ENCODE data around the gene SCO2.
"Not testable (repeated sequence)": the region's sequence is repeated elsewhere in the genome, so short reads cannot be mapped to it uniquely, and the experiment has no call there.

Gene SCO2

DNA sequence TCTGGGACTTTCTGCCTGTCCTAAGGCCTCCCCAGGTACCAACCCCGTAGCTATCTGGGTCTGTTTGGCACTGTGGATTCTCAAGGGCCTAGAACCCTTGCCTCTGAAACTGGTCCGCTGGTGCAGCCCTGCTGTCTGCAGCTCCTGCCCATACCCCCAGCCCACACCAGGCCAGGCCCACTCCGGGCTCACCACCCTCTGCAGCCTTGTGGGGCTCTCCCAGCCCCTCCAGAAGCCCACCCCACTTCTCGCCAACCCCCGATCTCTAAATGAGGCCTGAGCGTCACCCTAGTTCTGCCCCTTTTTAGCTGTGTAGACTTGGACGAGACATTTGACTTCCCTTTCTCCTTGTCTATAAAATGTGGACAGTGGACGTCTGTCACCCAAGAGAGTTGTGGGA lies 25.0 kb upstream of the SCO2 start:
- DNase-seq (ENCODE audit: low spot score), result no peak

GRCh38 chr22:50548921-50549790 lies 23.8 kb upstream of the SCO2 start:
- peak; percentile 18 for DNase-seq (ENCODE audit: low spot score)

DNA sequence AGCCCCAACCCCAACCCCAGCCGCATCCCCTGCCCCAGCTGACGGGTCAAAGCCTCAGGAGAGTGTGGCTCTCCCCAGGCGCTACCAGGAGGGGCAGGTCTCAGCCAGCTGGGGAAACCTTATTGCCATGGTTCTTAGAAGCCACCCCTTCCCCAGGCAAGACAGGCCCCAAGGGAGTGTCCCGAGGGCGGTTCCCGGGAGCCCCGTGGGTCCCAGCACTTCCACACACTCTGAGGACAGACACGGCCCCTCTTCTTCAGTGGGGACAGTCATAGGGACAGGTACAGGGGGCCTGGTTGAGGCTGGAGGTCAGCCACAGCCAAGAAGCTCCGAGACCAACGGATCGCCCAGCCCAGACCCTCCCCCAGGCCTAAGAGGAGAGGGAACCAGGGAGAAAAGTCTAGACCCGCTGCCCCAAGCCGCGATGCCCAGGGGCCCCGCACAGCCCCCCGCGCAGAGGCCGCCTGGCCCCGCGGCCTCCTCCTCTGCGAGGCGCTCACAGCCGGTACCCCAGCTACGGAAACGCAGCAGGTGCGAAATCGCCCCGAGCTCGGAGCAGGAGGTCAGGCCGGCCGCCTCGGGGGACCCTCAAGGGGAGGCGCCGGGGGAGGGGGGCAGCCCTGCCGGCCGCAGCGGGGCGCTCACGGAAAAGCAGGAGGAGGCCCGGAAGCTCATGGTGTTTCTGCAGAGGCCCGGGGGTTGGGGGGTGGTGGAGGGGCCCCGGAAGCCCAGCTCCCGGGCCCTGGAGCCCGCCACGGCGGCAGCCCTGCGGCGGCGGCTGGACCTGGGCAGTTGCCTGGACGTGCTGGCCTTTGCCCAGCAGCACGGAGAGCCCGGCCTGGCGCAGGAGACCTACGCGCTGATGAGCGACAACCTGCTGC lies 22.9 kb upstream of the SCO2 start:
- DNase-seq (ENCODE audit: low spot score), result no peak

DNA sequence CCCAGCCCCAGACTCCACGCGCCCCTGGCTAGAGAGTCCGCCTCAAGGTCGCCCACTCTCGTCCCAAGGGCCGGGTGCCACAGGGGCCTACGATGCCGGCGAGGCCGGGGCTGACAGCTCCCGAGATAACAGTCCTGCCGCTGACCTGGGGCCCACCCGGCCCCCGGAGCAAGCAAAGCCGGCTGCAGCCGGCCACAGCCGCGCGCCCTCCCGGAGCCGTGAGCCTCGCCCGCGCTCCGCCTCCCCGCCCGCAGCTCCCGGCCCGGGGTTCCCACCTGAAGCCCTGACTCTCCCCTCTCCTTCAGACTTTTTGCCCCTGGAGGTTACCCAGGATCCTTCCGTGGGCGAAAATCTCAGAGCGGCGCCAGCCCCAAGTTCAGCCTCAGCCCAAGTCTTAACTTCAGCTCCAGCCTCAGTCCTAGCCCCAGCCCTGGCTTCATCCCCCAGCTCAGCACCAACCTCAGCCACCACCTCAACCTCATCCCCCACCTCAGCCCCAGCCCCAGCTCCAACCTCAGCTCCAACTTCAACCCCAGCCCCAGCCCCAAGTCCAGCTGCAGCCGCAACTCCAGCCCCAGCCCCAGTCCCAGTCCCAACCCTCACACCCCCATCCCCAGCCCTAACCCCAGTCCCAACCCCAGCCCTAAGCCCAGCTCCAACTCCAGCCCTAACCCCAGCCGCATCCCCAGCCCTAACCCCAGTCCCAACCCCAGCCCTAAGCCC lies 22.0 kb upstream of the SCO2 start:
- DNase-seq (ENCODE audit: low spot score), result no peak

- no peak for DNase-seq (ENCODE audit: low spot score)
Measured at GRCh38 chr22:50546326-50547262, 21.2 kb upstream of the SCO2 start.

GRCh38 chr22:50545522-50546325 lies 20.3 kb upstream of the SCO2 start, which contains the start of gene KLHDC7B:
Gene KLHDC7B, plus strand, starts transcription at chr22:50545899. Its CDS starts 345 bp downstream, at chr22:50546244.
- peak; percentile 67 for DNase-seq (ENCODE audit: low spot score)

DNA sequence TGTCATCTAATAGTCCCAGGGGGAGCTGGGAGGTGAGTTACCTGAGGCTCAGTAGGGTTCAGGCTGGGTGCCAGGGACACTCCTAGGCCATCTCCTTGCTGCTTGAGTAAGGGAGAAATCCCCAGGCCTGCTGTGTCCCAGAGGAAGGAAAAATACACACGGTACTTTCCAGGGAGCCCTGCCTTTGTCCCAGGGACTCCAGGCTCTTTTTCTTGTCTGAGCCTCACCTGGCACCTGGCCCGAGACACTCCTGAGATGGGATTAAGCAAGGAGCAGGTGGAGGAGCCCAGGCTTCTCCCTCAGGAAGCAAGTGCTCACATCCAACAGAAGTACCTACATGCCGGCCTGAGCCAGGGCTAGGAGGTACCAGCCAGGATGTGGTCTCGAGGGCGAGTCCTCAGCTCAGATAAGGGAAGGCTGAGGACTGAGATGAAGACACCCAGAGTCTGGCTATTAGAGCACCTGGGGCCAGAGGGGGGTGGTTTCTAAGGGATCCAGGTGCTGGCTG lies 19.4 kb upstream of the SCO2 start:
- DNase-seq (ENCODE audit: low spot score), result no peak

DNA sequence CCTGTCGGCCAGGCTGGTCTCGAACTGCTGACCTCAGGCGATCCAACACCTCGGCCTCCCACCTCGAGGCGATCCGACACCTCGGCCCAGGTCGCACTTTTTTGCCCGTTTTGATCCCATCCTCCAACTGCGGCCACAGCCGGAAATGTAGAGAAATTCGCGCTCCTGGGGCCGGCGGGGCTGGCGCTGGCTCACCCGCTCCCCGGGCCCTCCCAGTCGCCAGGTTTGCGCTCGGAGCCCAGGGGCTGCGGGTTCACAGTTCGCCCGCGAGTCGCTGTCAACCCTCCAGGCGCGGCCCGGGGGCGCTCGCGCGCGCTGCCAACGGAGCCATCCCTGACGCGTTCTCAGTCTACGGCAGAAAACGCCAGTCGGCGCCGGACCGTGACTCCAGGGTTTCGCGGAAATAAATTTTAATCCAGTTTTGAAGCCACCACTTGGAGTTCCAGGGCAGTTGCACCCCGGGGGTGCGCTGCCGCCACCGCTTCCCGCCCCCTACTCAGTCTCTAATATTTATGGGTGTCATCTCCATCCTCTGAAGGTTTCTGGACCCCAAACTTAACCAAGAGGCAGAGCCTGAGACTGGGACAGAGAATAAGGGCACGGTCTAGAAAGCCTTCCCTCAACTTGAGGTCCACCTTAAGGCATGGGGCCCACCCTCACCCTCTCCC lies 18.8 kb upstream of the SCO2 start:
- DNase-seq (ENCODE audit: low spot score), result peak; percentile 84

DNA sequence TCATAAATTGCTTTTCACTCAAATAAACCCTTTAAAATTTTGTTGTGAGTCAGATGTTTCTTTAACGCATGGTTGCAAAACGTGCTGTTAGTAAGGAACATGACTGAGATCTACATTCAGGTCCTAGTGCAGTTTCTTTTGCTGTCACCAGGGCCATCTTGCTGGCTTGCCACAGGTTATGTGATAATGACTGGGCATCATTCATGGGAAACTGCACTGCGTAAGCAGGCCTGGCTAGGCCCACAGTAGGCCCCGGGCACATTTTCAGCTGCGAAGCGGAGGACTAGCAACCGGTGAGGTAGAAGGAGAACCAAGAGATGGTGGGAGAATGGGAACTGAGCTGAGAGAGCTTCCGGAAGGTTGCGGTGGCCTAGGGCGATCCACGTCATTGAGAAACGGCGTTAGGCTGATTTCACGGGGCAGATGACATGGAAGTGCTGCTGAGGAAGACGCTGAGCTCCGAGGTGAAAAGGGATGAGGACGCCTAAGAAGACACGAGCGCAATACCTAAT lies 17.1 kb upstream of the SCO2 start:
- no peak for DNase-seq (ENCODE audit: low spot score)

DNA sequence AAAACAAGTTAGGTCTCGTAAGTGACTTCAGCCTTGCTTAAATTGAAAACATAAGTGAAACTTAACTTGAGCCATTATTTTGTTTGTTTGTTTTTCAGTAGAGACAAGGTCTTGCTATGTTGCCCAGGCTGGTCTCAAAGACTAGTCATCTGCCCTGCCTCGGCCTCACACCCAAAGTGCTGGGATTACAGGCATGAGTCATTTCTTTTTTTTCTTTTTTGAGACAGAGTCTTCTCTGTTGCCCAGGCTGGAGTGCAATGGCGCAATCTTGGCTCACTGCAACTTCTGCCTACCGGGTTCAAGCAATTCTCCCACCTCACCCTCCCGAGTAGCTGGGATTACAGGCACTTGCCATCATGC lies 16.2 kb upstream of the SCO2 start:
- peak; percentile 77 for DNase-seq (ENCODE audit: low spot score)

DNA sequence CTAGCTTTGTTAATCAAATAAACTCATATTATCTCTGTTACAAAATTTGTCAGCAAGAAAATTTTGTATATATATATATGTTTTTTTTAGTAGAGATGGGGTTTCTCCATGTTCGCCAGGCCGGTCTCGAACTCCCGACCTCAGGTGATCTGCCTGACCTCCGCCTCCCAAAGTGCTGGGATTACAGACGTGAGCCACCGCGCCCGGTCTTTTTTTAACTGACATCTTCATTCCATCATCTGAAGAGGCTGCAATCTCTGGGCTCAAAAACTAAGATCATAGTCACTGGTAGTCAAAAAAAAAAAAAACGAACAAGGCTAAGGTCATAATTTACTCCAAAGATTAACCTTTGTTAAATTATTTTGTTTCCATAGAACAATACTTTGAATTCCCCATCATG lies 15.0 kb upstream of the SCO2 start:
- no peak for DNase-seq (ENCODE audit: low spot score)

DNA sequence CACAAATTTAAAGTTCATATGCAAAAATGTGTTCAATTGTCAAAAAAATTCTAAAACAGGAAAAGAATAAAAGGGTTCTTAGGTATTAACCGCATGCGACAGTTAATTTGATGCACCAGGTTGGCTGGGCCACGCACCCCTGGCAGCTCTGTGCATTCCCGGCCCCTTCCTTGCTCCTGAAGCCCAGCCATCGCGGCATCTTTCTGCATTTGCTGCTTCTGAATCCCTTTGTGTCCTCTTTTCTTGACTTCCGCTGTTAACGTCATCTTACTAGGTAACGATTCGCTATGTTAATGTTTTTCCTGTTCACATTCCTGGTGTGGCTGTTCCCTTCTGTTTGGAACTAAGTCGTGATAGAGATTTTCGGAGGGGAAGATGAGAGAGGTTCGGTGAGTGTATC lies 12.4 kb upstream of the SCO2 start:
- DNase-seq (ENCODE audit: low spot score), result no peak

GRCh38 chr22:50536226-50536625 lies 10.8 kb upstream of the SCO2 start:
- DNase-seq (ENCODE audit: low spot score), result no peak

- DNase-seq (ENCODE audit: low spot score), result no peak
Measured at GRCh38 chr22:50535113-50535512, 9.7 kb upstream of the SCO2 start.

- DNase-seq (ENCODE audit: low spot score), result not testable (repeated sequence)
Measured at GRCh38 chr22:50533856-50534711, 8.7 kb upstream of the SCO2 start.

DNA sequence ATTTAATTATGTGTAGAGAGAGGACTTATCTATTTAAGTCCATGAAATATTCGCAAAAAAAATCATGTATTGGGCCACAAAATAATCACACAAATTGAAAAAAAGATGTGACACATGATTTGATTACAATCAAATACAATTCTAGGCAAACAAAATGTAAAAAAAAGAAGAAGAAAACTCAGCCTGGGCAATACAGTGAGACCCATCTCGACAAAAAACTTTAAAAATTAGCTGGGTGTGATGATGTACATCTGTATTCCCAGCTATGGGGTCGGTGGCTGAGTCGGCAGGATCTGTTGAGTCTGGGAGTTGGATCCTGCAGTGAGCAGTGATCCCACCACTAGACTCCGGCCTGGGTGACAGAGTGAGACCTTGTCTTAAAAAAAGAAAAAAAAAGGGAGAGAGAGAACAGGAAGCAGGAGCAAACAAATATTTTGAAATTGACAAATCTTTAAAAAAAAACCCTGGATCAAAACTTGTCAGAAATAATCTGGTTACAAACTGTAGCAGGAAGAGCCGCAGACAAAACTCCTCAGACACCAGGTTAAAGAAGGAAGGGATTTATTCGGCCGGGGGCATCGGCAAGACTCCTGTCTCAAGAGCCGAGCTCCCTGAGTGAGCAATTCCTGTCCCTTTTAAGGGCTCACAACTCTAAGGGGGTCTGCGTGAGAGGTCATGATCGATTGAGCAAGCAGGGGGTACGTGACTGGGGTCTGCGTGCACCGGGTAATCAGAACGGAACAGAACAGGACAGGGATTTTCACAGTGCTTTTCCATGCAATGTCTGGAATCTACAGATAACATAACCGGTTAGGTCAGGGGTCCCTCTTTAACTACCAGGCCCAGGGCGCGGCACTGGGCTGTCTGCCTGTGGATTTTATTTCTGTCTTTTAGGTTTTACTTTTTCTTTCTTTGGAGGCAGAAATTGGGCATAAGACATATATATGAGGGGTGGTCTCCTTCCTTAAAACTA lies 7.7 kb upstream of the SCO2 start:
- DNase-seq (ENCODE audit: low spot score), result no peak
